Prostate gland (tissue), 2 donors: ENCODE measurements around the gene VPS18. TPM values are rescaled to one million over a fixed set of nuclear protein-coding genes. Genes with fewer than 3 reads are reported as not detected.

ENCODE experiments used
- DNase-seq: peaks from one replicate; pipeline ENCODE4 v3.0.0-alpha.2; 2019; ENCODE audit warnings: low spot score
- H3K27ac ChIP-seq, 2 donors: fragments of 200-600 bp; sonication (generic); 2 replicates each; pipeline ENCODE4 v1.5.1; 2017 to 2019
- H3K27me3 ChIP-seq: fragments of 200-600 bp; sonication (generic); replicated peaks from 2 replicates; pipeline ENCODE4 v1.5.1; 2019; ENCODE audit not compliant: insufficient read depth
- H3K36me3 ChIP-seq, 2 donors: fragments of 200-600 bp; sonication (generic); 1 replicate in 1 of 2; 2 replicates in 1 of 2; pipeline versions ENCODE4 v1.5.1 to v1.8.1; 2017 to 2019
- H3K4me1 ChIP-seq: fragments of 200-600 bp; sonication (generic); replicated peaks from 2 replicates; pipeline ENCODE4 v1.5.1; 2019
- H3K4me3 ChIP-seq, 2 donors: fragments of 200-600 bp; sonication (generic); 2 replicates each; pipeline ENCODE4 v1.5.1; 2017 to 2019
- H3K9me3 ChIP-seq: fragments of 200-600 bp; sonication (generic); 2 replicates; pipeline ENCODE4 v1.5.1; 2017
- CTCF ChIP-seq, 4 experiments: fragments of 200-600 bp in 2 of 4; fragments of 450-650 bp in 2 of 4; sonication (generic) in 2 of 4; IDR thresholded peaks; 1 replicate in 3 of 4; 2 replicates in 1 of 4; pipeline ENCODE4 v1.5.1; 2016 to 2019; ENCODE audit warnings: antibody characterized with exemption in 4 of 4, mild to moderate bottlenecking in 2 of 4, moderate library complexity in 2 of 4
- POLR2A ChIP-seq: fragments of 450-650 bp; IDR thresholded peaks from one replicate; pipeline ENCODE4 v1.6.1; 2016; ENCODE audit warnings: antibody characterized with exemption, mild to moderate bottlenecking
- POLR2AphosphoS5 ChIP-seq: sonication (generic); formaldehyde crosslinking; IDR thresholded peaks from one replicate; pipeline ENCODE4 v1.6.1; 2017; ENCODE audit warnings: antibody characterized with exemption
- WGBS: methylation state at CpG from one replicate; pipeline ENCODE4 v1.1.5; 2018; 5-methylcytosine and 5-hydroxymethylcytosine counted together
- intact Hi-C: fragments of 100-400 bp; cut with DNase I; formaldehyde crosslinking; loops from one replicate; pipeline ENCODE4 v1.14.2; 2022
- total RNA-seq, 2 donors: library from RNA; depleted of rRNA; stranded (reverse); fragments of >200 nt; gene quantifications; one replicate each; pipeline ENCODE4 v1.1.0, GENCODE V29; 2016

VPS18 gene
- total RNA-seq, 2 donors from 2014 or later, result 32.4 to 39.0 TPM

- H3K36me3 ChIP-seq, result no peaks in the 10 kb centered on the region
- H3K27me3 ChIP-seq, result no peaks in the 10 kb centered on the region
- WGBS, result 48% methylated on average over 15 of the region's 15 CpGs
- peak overlapping the region; percentile 38 to 50 for H3K4me3 ChIP-seq
- TF ChIP-seq POLR2AphosphoS5 (no peak), CTCF (IDR thresholded peaks at IDR 0.05) (no peak), POLR2A (no peak)
- H3K9me3 ChIP-seq, result no peaks in the 10 kb centered on the region
- DNase-seq, result no peak
- H3K27ac ChIP-seq, result peak overlapping the region; percentile 70 to 74
- H3K4me1 ChIP-seq, result peaks cover 7% of the 10 kb centered on the region
- intact Hi-C loops, result loop anchor here (5.0 kb wide), 1 partner anchor 35 kb away; no protein-coding TSS in a partner anchor
Measured at GRCh38 chr15:40942337-40942854, 48.1 kb downstream of the VPS18 start.

- TF ChIP-seq CTCF (IDR thresholded peaks at IDR 0.05) (no peak), POLR2AphosphoS5 (no peak), POLR2A (no peak)
- no peak for DNase-seq
- intact Hi-C loops, result loop anchor here (5.0 kb wide), 1 partner anchor 36 kb away; no protein-coding TSS in a partner anchor
Measured at GRCh38 chr15:40942878-40943277, 48.6 kb downstream of the VPS18 start.

GRCh38 chr15:40943764-40944365 lies 49.6 kb downstream of the VPS18 start:
- 98% methylated on average over 9 of the region's 9 CpGs for WGBS
- Histone ChIP-seq H3K36me3 (no peaks in the 10 kb centered on the region), H3K4me3 (no peak overlapping the region), H3K9me3 (no peaks in the 10 kb centered on the region), H3K27me3 (no peaks in the 10 kb centered on the region), H3K27ac (no peak overlapping the region), H3K4me1 (peaks cover 7% of the 10 kb centered on the region)
- DNase-seq, result no peak
- TF ChIP-seq POLR2A (no peak), CTCF (IDR thresholded peaks at IDR 0.05) (no peak), POLR2AphosphoS5 (no peak)
- intact Hi-C loops, result loop anchor here (5.0 kb wide), 1 partner anchor 37 kb away; no protein-coding TSS in a partner anchor

More at GRCh38 chr15:40942878-40943277, 48.6 kb downstream of the VPS18 start:
- H3K27me3 ChIP-seq, result no peaks in the 10 kb centered on the region
- H3K4me3 ChIP-seq, result no peak overlapping the region
- WGBS, result 82% methylated on average over 12 of the region's 12 CpGs
- H3K4me1 ChIP-seq, result peaks cover 7% of the 10 kb centered on the region
- no peaks in the 10 kb centered on the region for H3K9me3 ChIP-seq
- H3K27ac ChIP-seq, result no peak overlapping the region
- H3K36me3 ChIP-seq, result no peaks in the 10 kb centered on the region

- no peak for DNase-seq
- H3K27ac ChIP-seq, result no peak overlapping the region
- 86% methylated on average over 11 of the region's 11 CpGs for WGBS
- H3K4me3 ChIP-seq, result no peak overlapping the region
- no peaks in the 10 kb centered on the region for H3K36me3 ChIP-seq
- intact Hi-C loops, result loop anchor here (5.0 kb wide), 1 partner anchor 37 kb away; no protein-coding TSS in a partner anchor
- H3K9me3 ChIP-seq, result no peaks in the 10 kb centered on the region
- H3K27me3 ChIP-seq, result no peaks in the 10 kb centered on the region
- H3K4me1 ChIP-seq, result peaks cover 7% of the 10 kb centered on the region
- TF ChIP-seq POLR2AphosphoS5 (no peak), POLR2A (no peak), CTCF (IDR thresholded peaks at IDR 0.05) (no peak)
Measured at GRCh38 chr15:40944510-40945296, 50.5 kb downstream of the VPS18 start.
